BLaER1 treated with 17β-estradiol and CSF1 and Interleukin-3, amounts not matched to agents 10 nM and 100 nM (cell line): ENCODE measurements around the gene MRPL52.

Experiments used
- H3K27ac ChIP-seq, 11 experiments: shearing (Covaris generic); formaldehyde crosslinking; 2 replicates each; pipeline ENCODE4 v1.8.1; 2022
- H3K27me3 ChIP-seq, 11 experiments: shearing (Covaris generic); formaldehyde crosslinking; 2 replicates each; pipeline ENCODE4 v1.8.1; 2022
- H3K36me3 ChIP-seq, 11 experiments: shearing (Covaris generic); formaldehyde crosslinking; 2 replicates each; pipeline ENCODE4 v1.8.1; 2022
- H3K4me1 ChIP-seq, 10 experiments: shearing (Covaris generic); formaldehyde crosslinking; 2 replicates each; pipeline ENCODE4 v1.8.1; 2022
- H3K4me2 ChIP-seq, 11 experiments: shearing (Covaris generic); formaldehyde crosslinking; 2 replicates each; pipeline ENCODE4 v1.8.1; 2022
- H3K4me3 ChIP-seq, 10 experiments: shearing (Covaris generic); formaldehyde crosslinking; 2 replicates each; pipeline ENCODE4 v1.8.1; 2022
- H3K9ac ChIP-seq, 11 experiments: shearing (Covaris generic); formaldehyde crosslinking; 2 replicates each; pipeline ENCODE4 v1.8.1; 2022
- H3K9me3 ChIP-seq, 11 experiments: shearing (Covaris generic); formaldehyde crosslinking; replicated peaks in 1 of 11; 2 replicates each; pipeline ENCODE4 v1.8.1; 2022
- H4K20me1 ChIP-seq, 11 experiments: shearing (Covaris generic); formaldehyde crosslinking; 2 replicates each; pipeline ENCODE4 v1.8.1; 2022
- Cebpa-rat ChIP-seq, 11 experiments: shearing (Covaris generic); IDR thresholded peaks; 2 replicates each; pipeline ENCODE4 v1.8.1; 2022

Gene MRPL52

GRCh38 chr14:22872033-22872832 lies 42.5 kb downstream of the MRPL52 start:
- no peak for TF ChIP-seq Cebpa-rat (IDR thresholded peaks at IDR 0.05)
- Histone ChIP-seq H3K27ac (peak overlapping the region; percentile 80 to 93 (median 86)), H3K9ac (peak overlapping the region; percentile 81 to 92 (median 88)), H4K20me1 (peaks cover 0 to 46% (median 7%) of the 10 kb centered on the region in 11 experiments; a peak in 12 of 22 replicates), H3K9me3 (no peaks in the 10 kb centered on the region), H3K4me1 (peaks cover 25 to 37% (median 34%) of the 10 kb centered on the region in 10 experiments), H3K4me3 (peak overlapping the region; percentile 81 to 96 (median 88)), H3K36me3 (peaks cover 38 to 42% (median 40%) of the 10 kb centered on the region in 11 experiments), H3K4me2 (peak overlapping the region; percentile 73 to 99 (median 90)), H3K27me3 (no peaks in the 10 kb centered on the region)

DNA sequence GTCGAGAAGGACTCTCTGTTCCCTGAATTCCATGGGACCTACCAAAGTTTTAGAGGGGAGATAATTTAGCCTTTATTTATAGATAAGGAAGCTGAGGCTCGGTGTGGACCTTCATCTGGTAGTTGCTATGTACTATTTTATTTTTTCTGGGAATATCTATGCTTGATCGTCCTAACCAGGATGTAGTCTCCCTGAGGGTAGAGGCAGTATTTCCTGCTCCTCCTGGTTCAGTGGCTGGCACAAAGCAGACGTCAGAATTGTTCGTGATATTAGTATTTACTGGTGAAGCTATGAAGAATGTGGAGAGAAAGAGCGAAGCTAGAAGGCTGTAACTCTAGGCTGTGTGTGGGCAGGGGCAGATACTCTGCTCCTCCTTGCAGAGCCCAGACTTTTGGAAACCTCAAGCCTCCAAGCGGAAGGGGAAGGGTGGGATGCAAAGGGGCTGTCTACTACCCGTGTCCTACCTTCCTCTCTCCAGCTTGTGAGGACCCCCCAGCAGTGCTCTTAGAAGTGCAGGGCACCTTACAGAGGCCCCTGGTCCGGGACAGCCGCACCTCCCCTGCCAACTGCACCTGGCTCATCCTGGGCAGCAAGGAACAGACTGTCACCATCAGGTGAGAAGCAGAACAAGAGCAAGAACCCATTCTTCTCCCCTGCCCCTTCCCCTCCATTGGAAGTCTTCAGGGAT lies 43.3 kb downstream of the MRPL52 start:
- Histone ChIP-seq H3K4me1 (peaks cover 25 to 37% (median 34%) of the 10 kb centered on the region in 10 experiments), H4K20me1 (peaks cover 0 to 54% (median 7%) of the 10 kb centered on the region in 11 experiments; a peak in 12 of 22 replicates), H3K36me3 (peaks cover 46 to 49% (median 47%) of the 10 kb centered on the region in 11 experiments), H3K27ac (peak overlapping the region; percentile 80 to 93 (median 86); a peak in 21 of 22 replicates), H3K4me2 (peak overlapping the region; percentile 73 to 99 (median 90)), H3K9ac (peak overlapping the region; percentile 81 to 92 (median 88); a peak in 21 of 22 replicates), H3K4me3 (peak overlapping the region; percentile 81 to 96 (median 88)), H3K27me3 (no peaks in the 10 kb centered on the region), H3K9me3 (no peaks in the 10 kb centered on the region)
- TF ChIP-seq Cebpa-rat (IDR thresholded peaks at IDR 0.05): no peak

DNA sequence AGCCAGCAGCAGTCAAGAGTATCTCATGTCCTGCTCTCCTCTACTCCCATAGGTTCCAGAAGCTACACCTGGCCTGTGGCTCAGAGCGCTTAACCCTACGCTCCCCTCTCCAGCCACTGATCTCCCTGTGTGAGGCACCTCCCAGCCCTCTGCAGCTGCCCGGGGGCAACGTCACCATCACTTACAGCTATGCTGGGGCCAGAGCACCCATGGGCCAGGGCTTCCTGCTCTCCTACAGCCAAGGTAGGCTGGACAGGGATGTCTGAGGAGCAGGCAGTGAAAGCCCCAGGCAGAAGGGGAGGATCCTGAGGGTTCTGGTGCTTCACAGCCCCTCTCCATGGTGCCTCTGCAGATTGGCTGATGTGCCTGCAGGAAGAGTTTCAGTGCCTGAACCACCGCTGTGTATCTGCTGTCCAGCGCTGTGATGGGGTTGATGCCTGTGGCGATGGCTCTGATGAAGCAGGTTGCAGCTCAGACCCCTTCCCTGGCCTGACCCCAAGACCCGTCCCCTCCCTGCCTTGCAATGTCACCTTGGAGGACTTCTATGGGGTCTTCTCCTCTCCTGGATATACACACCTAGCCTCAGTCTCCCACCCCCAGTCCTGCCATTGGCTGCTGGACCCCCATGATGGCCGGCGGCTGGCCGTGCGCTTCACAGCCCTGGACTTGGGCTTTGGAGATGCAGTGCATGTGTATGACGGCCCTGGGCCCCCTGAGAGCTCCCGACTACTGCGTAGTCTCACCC lies 45.5 kb downstream of the MRPL52 start:
- TF ChIP-seq Cebpa-rat (IDR thresholded peaks at IDR 0.05): no peak
- Histone ChIP-seq H3K9ac (no peak overlapping the region), H3K27ac (no peak overlapping the region), H3K27me3 (no peaks in the 10 kb centered on the region), H3K4me2 (no peak overlapping the region), H3K4me3 (no peak overlapping the region), H3K9me3 (no peaks in the 10 kb centered on the region), H4K20me1 (peaks cover 0 to 67% (median 7%) of the 10 kb centered on the region in 11 experiments; a peak in 12 of 22 replicates), H3K36me3 (peaks cover 52 to 70% (median 65%) of the 10 kb centered on the region in 11 experiments), H3K4me1 (peaks cover 20 to 33% (median 25%) of the 10 kb centered on the region in 10 experiments)

DNA sequence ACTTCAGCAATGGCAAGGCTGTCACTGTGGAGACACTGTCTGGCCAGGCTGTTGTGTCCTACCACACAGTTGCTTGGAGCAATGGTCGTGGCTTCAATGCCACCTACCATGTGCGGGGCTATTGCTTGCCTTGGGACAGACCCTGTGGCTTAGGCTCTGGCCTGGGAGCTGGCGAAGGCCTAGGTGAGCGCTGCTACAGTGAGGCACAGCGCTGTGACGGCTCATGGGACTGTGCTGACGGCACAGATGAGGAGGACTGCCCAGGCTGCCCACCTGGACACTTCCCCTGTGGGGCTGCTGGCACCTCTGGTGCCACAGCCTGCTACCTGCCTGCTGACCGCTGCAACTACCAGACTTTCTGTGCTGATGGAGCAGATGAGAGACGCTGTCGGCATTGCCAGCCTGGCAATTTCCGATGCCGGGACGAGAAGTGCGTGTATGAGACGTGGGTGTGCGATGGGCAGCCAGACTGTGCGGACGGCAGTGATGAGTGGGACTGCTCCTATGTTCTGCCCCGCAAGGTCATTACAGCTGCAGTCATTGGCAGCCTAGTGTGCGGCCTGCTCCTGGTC lies 46.1 kb downstream of the MRPL52 start:
- peaks cover 52 to 70% (median 65%) of the 10 kb centered on the region in 11 experiments for H3K36me3 ChIP-seq
- H3K4me2 ChIP-seq: no peak overlapping the region

GRCh38 chr14:22877000-22877501 lies 47.4 kb downstream of the MRPL52 start:
- H3K4me3 ChIP-seq: no peak overlapping the region
- H3K36me3 ChIP-seq: peaks cover 52 to 70% (median 65%) of the 10 kb centered on the region in 11 experiments
- H3K4me2 ChIP-seq: no peak overlapping the region
- H3K27me3 ChIP-seq: no peaks in the 10 kb centered on the region
- H4K20me1 ChIP-seq: peaks cover 0 to 67% (median 7%) of the 10 kb centered on the region in 11 experiments; a peak in 12 of 22 replicates
- TF ChIP-seq Cebpa-rat (IDR thresholded peaks at IDR 0.05): no peak
- no peaks in the 10 kb centered on the region for H3K9me3 ChIP-seq
- H3K27ac ChIP-seq: no peak overlapping the region
- no peak overlapping the region for H3K9ac ChIP-seq
- peaks cover 17 to 29% (median 21%) of the 10 kb centered on the region in 10 experiments for H3K4me1 ChIP-seq

More for the DNA sequence above, 46.1 kb downstream of the MRPL52 start:
- Histone ChIP-seq H3K27me3 (no peaks in the 10 kb centered on the region), H3K9me3 (no peaks in the 10 kb centered on the region), H3K4me3 (no peak overlapping the region), H3K27ac (no peak overlapping the region), H3K4me1 (peaks cover 13 to 27% (median 18%) of the 10 kb centered on the region in 10 experiments), H4K20me1 (peaks cover 0 to 67% (median 7%) of the 10 kb centered on the region in 11 experiments; a peak in 12 of 22 replicates), H3K9ac (no peak overlapping the region)
- no peak for TF ChIP-seq Cebpa-rat (IDR thresholded peaks at IDR 0.05)

DNA sequence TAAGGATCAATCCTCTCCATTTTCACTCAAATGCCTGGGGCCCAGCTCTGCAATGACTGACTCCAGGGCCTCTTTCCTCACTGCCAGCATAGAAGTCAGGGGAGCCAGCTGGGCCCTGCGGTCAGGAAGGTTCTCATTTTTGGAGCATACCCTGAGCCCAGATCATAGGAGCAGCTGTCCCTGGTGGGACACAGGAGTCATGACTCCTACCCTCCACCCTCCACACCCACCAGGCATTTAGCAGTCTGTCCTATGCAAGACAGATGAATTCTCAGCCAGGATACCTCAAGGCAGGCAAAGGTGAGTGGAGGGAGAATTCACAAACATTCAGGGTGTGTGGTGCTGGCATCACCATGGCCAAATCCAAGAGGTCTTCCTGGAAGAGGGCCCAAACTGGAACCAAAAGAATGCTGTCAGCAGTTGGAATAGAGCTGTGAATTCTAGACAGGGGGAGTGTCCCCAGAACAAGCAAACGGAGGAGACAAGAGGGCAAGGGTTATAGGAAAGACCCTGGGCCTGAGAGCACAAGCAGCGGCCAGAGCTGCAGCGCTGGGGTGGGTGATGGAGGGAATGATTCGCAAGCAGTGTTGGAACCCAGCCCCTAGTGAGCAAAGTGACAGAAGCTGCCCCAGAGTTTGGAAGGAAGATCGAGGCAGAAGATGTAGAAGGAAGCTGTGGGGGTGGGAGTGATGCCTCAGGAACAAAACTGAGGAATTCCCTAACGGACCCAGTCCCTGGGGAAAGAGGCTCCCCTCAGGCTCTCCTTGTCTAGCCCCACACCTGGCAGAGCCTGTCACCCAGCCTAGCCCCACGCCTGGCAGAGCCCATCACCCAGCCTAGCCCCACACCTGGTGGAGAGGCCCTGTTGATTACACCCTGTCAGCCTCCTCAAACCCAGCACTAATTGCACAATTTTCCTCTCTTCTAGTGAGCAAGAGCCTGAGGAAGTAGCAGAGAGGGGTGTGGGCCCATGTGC lies 48.9 kb downstream of the MRPL52 start:
- Histone ChIP-seq H3K9ac (peak overlapping the region in 1 of 11 experiments; percentile 9; a peak in 1 of 22 replicates), H3K9me3 (no peaks in the 10 kb centered on the region), H3K36me3 (peaks cover 49 to 67% (median 62%) of the 10 kb centered on the region in 11 experiments), H3K27ac (no peak overlapping the region), H3K4me3 (no peak overlapping the region), H3K4me2 (no peak overlapping the region; a peak in 2 of 22 replicates), H3K4me1 (peaks cover 21 to 34% (median 25%) of the 10 kb centered on the region in 10 experiments), H3K27me3 (no peaks in the 10 kb centered on the region), H4K20me1 (peaks cover 0 to 57% (median 0%) of the 10 kb centered on the region in 11 experiments; a peak in 11 of 22 replicates)
- TF ChIP-seq Cebpa-rat (IDR thresholded peaks at IDR 0.05): no peak

- H4K20me1 ChIP-seq: peaks cover 0 to 29% (median 0%) of the 10 kb centered on the region in 11 experiments; a peak in 6 of 22 replicates
- H3K27ac ChIP-seq: no peak overlapping the region
- H3K4me3 ChIP-seq: no peak overlapping the region
- no peak for TF ChIP-seq Cebpa-rat (IDR thresholded peaks at IDR 0.05)
- 0 out of 22 replicates have a peak overlapping the region, but pooled peaks of 2 of the 11 experiments have one; percentile 5 to 29 for H3K9ac ChIP-seq
- H3K4me2 ChIP-seq: peak overlapping the region in 10 of 11 experiments; percentile 0 to 87 (median 48); a peak in 19 of 22 replicates
- H3K9me3 ChIP-seq: no peaks in the 10 kb centered on the region
- peaks cover 0 to 14% (median 0%) of the 10 kb centered on the region in 11 experiments; a peak in 8 of 22 replicates for H3K27me3 ChIP-seq
- H3K36me3 ChIP-seq: peaks cover 14 to 32% (median 27%) of the 10 kb centered on the region in 11 experiments
- peaks cover 42 to 62% (median 53%) of the 10 kb centered on the region in 10 experiments for H3K4me1 ChIP-seq
Measured at GRCh38 chr14:22882064-22882463, 52.4 kb downstream of the MRPL52 start.
